Body of pancreas (tissue), 4 donors: Measurements from ENCODE around the gene PTPRN2.

Experiments
- POLR2A ChIP-seq, 3 donors: fragments of 450-650 bp; IDR thresholded peaks; one replicate each; pipeline ENCODE4 v1.6.1; 2016; ENCODE audit warnings: antibody characterized with exemption in 3 of 3, mild to moderate bottlenecking in 2 of 3
- TF ChIP-seq, protein P1 (sequence below), 7 experiments: fragments of 450-650 bp in 4 of 7; fragments of 200-600 bp in 3 of 7; sonication (generic) in 3 of 7; IDR thresholded peaks; one replicate each; pipeline ENCODE4 v1.5.1; 2016 to 2019; ENCODE audit warnings: antibody characterized with exemption in 7 of 7

DNA sequence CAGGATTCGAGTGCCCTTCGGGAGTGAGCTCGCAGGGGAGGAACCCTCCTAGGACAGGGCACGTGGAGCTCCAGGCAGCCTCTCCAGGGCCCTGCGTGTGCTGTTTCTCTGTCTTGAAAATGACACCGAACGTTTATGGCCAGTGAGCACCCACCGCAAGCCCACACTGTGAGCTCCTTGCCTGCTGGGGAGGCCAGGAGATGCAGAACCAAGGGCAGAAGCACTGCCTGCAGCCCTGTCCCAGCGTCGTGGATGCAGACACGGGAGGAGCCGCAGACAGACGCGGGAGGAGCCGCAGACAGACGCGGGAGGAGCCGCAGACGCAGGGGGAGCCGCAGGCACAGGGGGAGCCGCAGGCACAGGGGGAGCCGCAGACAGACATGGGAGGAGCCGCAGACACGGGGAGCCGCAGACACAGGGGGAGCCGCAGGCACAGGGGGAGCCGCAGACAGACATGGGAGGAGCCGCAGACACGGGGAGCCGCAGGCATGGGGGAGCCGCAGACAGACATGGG, 314.4 kb downstream of the PTPRN2 start:
- TF ChIP-seq, protein P1, sequence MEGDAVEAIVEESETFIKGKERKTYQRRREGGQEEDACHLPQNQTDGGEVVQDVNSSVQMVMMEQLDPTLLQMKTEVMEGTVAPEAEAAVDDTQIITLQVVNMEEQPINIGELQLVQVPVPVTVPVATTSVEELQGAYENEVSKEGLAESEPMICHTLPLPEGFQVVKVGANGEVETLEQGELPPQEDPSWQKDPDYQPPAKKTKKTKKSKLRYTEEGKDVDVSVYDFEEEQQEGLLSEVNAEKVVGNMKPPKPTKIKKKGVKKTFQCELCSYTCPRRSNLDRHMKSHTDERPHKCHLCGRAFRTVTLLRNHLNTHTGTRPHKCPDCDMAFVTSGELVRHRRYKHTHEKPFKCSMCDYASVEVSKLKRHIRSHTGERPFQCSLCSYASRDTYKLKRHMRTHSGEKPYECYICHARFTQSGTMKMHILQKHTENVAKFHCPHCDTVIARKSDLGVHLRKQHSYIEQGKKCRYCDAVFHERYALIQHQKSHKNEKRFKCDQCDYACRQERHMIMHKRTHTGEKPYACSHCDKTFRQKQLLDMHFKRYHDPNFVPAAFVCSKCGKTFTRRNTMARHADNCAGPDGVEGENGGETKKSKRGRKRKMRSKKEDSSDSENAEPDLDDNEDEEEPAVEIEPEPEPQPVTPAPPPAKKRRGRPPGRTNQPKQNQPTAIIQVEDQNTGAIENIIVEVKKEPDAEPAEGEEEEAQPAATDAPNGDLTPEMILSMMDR (IDR thresholded peaks at IDR 0.05): no peak
- TF ChIP-seq POLR2A (IDR thresholded peaks at IDR 0.05): no peak
